ENCODE data around the gene KCNN3.

GRCh38 chr1:154705544-154705943, 164.5 kb downstream of the KCNN3 start:
- TF ChIP-seq, protein P1, sequence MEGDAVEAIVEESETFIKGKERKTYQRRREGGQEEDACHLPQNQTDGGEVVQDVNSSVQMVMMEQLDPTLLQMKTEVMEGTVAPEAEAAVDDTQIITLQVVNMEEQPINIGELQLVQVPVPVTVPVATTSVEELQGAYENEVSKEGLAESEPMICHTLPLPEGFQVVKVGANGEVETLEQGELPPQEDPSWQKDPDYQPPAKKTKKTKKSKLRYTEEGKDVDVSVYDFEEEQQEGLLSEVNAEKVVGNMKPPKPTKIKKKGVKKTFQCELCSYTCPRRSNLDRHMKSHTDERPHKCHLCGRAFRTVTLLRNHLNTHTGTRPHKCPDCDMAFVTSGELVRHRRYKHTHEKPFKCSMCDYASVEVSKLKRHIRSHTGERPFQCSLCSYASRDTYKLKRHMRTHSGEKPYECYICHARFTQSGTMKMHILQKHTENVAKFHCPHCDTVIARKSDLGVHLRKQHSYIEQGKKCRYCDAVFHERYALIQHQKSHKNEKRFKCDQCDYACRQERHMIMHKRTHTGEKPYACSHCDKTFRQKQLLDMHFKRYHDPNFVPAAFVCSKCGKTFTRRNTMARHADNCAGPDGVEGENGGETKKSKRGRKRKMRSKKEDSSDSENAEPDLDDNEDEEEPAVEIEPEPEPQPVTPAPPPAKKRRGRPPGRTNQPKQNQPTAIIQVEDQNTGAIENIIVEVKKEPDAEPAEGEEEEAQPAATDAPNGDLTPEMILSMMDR (IDR thresholded peaks at IDR 0.05) = no peak
- no peak for TF ChIP-seq ZFX (IDR thresholded peaks at IDR 0.05; ENCODE audit: borderline replicate concordance)
